HG03558 (cell line): ENCODE results near the gene SPACA1.

Source experiments
- ATAC-seq: cut with Tn5 transposase; IDR thresholded peaks from one replicate; pipeline ENCODE4 v1.9.1; 2021; ENCODE audit warnings: moderate number of reproducible peaks; ENCODE audit not compliant: unreplicated experiment; ENCODE audit errors: extremely low read depth

SPACA1 gene

DNA sequence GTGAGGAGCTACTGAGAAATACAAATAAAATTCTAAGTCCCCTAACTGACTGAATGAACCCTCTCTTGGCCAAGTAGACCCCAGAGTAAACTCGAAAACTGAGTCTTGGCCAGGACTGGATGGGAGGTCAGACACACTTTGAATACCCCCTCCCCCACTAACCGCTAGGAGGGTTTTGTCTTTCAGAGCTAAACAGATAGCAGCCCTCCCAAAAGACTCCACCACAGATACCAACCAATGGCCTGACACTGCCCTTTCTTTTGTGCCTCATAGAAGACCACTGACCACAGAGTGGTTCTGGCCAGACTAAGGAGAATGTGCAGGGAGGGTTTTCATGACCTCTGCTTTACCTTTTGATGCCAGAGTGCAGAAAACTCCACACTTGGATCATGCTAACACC, 42.1 kb downstream of the SPACA1 start:
- ATAC-seq, result no peak

DNA sequence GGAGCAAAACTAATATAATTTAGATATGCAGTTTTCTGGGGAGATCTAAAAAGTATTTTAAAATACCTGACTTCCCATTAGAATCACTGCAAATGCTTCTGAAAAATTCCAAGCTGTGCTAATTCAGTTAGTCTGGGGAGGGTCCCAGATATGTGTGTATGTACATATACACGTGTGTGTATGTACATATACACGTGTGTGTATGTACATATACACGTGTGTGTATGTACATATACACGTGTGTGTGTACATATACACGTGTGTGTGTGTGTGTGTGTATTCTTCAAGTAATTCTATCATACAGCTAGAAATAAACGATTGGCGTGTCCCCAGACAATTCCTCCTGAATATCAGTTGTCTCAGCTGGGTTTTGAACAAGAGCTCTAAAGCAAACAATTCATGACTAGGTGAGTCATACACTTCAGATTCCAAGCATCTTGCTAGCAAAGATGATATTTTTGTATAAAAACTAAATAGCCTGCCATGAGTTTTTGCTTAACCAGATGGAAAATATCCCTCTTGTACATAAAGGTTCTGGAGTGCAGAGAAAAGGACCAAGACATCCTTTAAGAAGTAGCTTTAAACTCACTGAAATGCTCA, 58.2 kb downstream of the SPACA1 start:
- no peak for ATAC-seq

DNA sequence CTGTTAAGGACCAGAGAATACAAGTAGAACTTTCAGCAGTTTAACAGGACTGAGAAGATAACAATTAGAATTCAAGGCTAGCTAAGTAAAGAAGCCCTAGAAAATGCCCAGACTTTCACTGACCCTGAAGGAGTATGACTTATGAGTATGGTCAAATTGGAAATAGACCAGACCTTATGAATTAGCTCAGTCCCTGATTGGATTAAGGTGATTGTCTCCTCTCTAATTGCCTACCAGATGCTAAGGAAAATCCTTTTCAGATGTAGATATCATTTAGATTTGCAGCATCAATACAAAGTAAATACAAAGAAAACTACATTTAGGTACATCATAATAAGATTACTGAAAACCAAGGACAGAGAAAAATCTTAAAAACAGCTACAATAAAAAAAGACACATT, 59.6 kb downstream of the SPACA1 start:
- ATAC-seq, result no peak

DNA sequence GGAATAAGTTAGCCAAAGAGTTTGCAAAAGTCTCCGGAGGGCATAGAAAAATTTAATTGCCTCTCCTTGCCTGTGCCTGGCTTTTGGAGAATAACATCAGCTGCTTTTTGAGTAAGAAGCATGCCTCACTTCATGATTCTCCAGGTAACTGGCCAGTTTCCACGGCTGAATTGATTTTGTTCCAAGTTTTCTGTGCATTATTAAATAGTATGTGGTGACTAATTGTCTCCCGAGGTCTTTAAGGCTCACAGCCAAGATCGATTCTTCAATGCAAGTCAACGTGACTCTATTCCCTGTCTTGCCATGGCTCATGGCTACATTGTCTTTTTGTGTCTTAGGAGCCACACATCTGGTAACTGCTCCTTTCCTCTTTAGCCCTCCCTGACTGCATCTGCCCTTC, 64.3 kb downstream of the SPACA1 start:
- ATAC-seq, result no peak

DNA sequence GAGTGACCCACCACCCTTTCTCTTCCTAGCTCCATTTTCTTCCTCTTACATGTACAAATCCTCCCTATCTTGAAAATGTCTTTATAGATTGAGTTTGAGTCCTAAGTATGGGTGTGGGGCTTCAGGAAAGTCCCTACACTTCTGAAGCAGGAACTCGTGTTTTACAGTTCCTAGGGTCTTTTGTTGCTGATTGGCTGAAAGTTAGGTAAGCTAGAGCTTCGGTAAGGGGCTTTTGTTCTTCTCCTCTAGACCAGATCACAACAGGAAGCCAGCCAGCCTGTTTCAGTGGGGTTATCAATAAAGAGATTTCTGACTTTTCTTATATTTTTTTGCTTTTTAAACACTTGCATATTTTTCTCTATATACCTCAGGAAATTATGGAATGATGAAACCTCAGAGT, 67.2 kb downstream of the SPACA1 start:
- ATAC-seq, result no peak

DNA sequence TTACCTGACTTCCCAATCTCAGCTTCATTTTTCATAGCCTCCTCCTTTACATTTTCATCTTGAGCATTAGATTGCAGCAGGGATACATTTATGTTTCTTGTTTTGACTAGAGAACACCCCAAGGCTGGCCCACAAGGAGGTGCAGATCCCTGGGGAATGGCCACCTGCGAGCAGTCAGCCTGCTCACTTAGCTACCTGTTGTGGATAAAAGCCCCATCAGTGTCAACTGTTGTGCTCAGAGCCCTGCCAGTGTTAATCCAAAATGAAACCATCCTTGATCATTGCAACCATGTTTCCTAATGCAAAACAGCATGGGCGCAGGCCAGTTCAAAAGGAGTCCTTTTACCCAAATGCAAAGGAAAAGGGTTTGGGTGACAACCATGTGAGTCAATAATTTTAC, 67.7 kb downstream of the SPACA1 start:
- no peak for ATAC-seq

DNA sequence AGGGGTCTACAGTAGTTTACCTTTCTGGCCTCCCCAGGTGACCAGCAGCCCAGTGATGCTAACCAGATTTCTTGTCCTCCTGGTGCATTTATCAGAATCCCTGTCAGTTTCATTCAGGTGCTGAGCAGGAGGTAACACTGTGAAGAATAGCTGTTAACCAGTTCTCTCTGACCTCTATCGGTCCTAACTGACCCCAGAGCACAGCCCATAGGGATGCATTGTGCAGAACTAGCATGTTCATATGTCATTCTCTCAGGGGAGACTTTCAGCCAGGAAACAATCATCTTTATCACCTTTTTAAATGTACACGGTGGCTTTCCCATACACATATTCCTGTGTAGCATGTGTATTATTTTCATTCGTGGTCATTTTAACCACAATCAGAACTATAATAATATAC, 68.6 kb downstream of the SPACA1 start:
- no peak for ATAC-seq
